ENCODE results near the gene WDR81. TPM values are rescaled to one million over a fixed set of nuclear protein-coding genes. Genes with fewer than 3 reads are reported as not detected.

WDR81 gene
- total and polyA plus RNA-seq, 4 donors = 26.0 to 51.9 (median 33.2) TPM

- peaks cover 0 to 29% (median 8%) of the 10 kb centered on the region in 4 donors for H3K36me3 ChIP-seq (ENCODE audit: control insufficient read depth in 4 of 4, insufficient read depth in 4 of 4, low read length in 4 of 4)
- peaks cover 0 to 34% (median 13%) of the 10 kb centered on the region in 5 donors for H3K4me1 ChIP-seq (ENCODE audit: control insufficient read depth in 5 of 5, insufficient read depth in 5 of 5, low read length in 5 of 5)
- TF ChIP-seq, protein P1, sequence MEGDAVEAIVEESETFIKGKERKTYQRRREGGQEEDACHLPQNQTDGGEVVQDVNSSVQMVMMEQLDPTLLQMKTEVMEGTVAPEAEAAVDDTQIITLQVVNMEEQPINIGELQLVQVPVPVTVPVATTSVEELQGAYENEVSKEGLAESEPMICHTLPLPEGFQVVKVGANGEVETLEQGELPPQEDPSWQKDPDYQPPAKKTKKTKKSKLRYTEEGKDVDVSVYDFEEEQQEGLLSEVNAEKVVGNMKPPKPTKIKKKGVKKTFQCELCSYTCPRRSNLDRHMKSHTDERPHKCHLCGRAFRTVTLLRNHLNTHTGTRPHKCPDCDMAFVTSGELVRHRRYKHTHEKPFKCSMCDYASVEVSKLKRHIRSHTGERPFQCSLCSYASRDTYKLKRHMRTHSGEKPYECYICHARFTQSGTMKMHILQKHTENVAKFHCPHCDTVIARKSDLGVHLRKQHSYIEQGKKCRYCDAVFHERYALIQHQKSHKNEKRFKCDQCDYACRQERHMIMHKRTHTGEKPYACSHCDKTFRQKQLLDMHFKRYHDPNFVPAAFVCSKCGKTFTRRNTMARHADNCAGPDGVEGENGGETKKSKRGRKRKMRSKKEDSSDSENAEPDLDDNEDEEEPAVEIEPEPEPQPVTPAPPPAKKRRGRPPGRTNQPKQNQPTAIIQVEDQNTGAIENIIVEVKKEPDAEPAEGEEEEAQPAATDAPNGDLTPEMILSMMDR (IDR thresholded peaks at IDR 0.05; ENCODE audit: control extremely low read depth, extremely low read depth) = no peak
- 84 to 85% methylated on average over 4 of the region's 4 CpGs for WGBS, 2 donors
- no peak overlapping the region for H3K4me3 ChIP-seq
- DNase-seq (no peak), ATAC-seq (ENCODE audit: insufficient read depth, low FRiP score) (no peak)
- no peak overlapping the region for H3K27ac ChIP-seq (ENCODE audit: low read depth in 1 of 2, low read length in 1 of 2)
- H3K9me3 ChIP-seq (ENCODE audit: control insufficient read depth in 4 of 4, insufficient read depth in 3 of 4, low read length in 3 of 4) = no peaks in the 10 kb centered on the region
- H3K27me3 ChIP-seq (ENCODE audit: control insufficient read depth in 3 of 3, insufficient read depth in 3 of 3, low read length in 2 of 3) = no peaks in the 10 kb centered on the region
- H3K9ac ChIP-seq (ENCODE audit: insufficient read depth in 1 of 2, low read length in 2 of 2) = no peak overlapping the region
Measured at GRCh38 chr17:1711804-1712203, 12.7 kb upstream of the WDR81 start.

DNA sequence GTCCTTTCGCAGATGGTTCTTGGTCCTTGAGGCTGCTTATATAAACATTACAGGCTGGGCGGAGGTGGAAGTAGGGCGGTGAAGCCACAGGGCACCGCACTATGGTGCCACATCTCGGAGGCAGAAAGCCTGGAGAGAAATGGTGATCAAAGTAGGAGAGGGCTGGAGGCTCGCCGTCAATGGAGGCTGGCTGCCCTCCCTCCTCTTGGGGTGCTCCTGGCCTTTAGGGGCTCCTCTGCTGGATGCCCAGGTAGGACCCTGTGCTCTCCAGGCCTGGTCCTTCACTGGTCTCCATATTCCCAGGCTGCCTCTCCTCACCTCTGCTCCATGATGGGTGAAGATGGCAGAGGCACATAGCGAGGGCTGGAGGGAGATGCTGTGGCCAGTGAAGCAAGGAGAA lies 12.2 kb upstream of the WDR81 start:
- Histone ChIP-seq H3K27ac (ENCODE audit: low read depth in 1 of 2, low read length in 1 of 2) (peak overlapping the region in 1 of 2 donors; percentile 7), H3K36me3 (ENCODE audit: control insufficient read depth in 4 of 4, insufficient read depth in 4 of 4, low read length in 4 of 4) (peaks cover 0 to 27% (median 8%) of the 10 kb centered on the region in 4 donors), H3K4me1 (ENCODE audit: control insufficient read depth in 5 of 5, insufficient read depth in 5 of 5, low read length in 5 of 5) (peaks cover 0 to 38% (median 14%) of the 10 kb centered on the region in 5 donors), H3K4me3 (no peak overlapping the region), H3K9me3 (ENCODE audit: control insufficient read depth in 4 of 4, insufficient read depth in 3 of 4, low read length in 3 of 4) (no peaks in the 10 kb centered on the region), H3K27me3 (ENCODE audit: control insufficient read depth in 3 of 3, insufficient read depth in 3 of 3, low read length in 2 of 3) (no peaks in the 10 kb centered on the region), H3K9ac (ENCODE audit: insufficient read depth in 1 of 2, low read length in 2 of 2) (no peak overlapping the region)
- 75 to 91% methylated on average over 8 of the region's 8 CpGs for WGBS, 2 donors
- TF ChIP-seq, protein P1 (IDR thresholded peaks at IDR 0.05; ENCODE audit: control extremely low read depth, extremely low read depth) = no peak
- DNase-seq = no peak
- ATAC-seq (ENCODE audit: insufficient read depth, low FRiP score) = no peak

DNA sequence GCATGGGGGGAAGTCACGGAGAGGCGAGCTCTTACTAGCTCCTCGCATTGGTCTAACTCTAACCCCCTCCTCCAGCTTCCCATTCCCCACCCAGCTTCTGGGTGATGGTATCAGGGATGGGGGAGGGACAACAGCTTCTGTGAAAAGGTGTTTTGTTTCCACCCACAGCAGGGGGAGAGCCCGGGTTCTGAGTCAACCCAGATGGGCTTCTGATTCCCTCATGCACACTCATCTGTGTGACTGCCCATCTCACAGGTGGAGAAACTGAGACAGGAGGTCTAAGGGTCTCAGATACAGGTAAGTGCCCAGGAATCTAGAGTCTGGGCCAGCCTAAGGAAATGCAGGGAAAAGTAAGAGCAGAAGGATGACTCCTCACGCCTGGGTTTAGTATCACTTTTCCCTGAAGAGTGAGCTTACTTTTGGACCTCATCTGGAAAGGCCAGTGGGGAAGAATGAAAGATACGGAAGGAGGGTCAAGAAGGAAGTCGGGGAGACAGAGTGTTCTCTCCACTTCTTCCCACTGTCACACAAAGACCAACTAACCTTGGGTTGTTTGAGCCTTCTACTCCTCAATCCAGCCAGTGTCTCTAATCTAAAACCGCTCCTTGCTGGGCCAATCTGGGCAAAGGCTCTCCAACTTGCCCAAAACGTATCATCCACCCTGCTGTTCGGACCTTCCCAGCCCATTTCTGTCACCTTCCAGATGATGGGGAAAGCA lies 11.2 kb upstream of the WDR81 start:
- Histone ChIP-seq H3K9ac (ENCODE audit: insufficient read depth in 1 of 2, low read length in 2 of 2) (peak overlapping the region in 1 of 2 donors; percentile 35), H3K4me1 (ENCODE audit: control insufficient read depth in 5 of 5, insufficient read depth in 5 of 5, low read length in 5 of 5) (peaks cover 1 to 45% (median 17%) of the 10 kb centered on the region in 5 donors)
- WGBS, 2 donors = 76 to 78% methylated on average over 10 of the region's 10 CpGs

More for the DNA sequence above, 11.2 kb upstream of the WDR81 start:
- TF ChIP-seq, protein P1 (IDR thresholded peaks at IDR 0.05; ENCODE audit: control extremely low read depth, extremely low read depth) = no peak
- no peaks in the 10 kb centered on the region for H3K9me3 ChIP-seq (ENCODE audit: control insufficient read depth in 4 of 4, insufficient read depth in 3 of 4, low read length in 3 of 4)
- DNase-seq (no peak), ATAC-seq (ENCODE audit: insufficient read depth, low FRiP score) (no peak)
- H3K36me3 ChIP-seq (ENCODE audit: control insufficient read depth in 4 of 4, insufficient read depth in 4 of 4, low read length in 4 of 4) = peaks cover 0 to 24% (median 7%) of the 10 kb centered on the region in 4 donors
- no peaks in the 10 kb centered on the region for H3K27me3 ChIP-seq (ENCODE audit: control insufficient read depth in 3 of 3, insufficient read depth in 3 of 3, low read length in 2 of 3)
- no peak overlapping the region for H3K4me3 ChIP-seq
- peak overlapping the region; percentile 27 to 89 for H3K27ac ChIP-seq (ENCODE audit: low read depth in 1 of 2, low read length in 1 of 2)

Data from lung (tissue), 12 donors.